ENCODE measurements around the gene P2RX7.

GRCh38 chr12:121135320-121135719, 2.6 kb downstream of the P2RX7 start:
- TF ChIP-seq CTCF (IDR thresholded peaks at IDR 0.05; ENCODE audit: poor library complexity) (no peak), EZH2 (IDR thresholded peaks at IDR 0.05; ENCODE audit: borderline replicate concordance) (no peak), EZH2phosphoT487 (IDR thresholded peaks at IDR 0.05; ENCODE audit: low read depth, severe bottlenecking, unreplicated experiment) (no peak)
